ENCODE data around the gene RNF169. TPM values are rescaled to one million over a fixed set of nuclear protein-coding genes. Genes with fewer than 3 reads are reported as not detected.

RNF169 gene
- total and polyA plus RNA-seq, 2 experiments from 2014 or later: 0.78 to 16.5 TPM

DNA sequence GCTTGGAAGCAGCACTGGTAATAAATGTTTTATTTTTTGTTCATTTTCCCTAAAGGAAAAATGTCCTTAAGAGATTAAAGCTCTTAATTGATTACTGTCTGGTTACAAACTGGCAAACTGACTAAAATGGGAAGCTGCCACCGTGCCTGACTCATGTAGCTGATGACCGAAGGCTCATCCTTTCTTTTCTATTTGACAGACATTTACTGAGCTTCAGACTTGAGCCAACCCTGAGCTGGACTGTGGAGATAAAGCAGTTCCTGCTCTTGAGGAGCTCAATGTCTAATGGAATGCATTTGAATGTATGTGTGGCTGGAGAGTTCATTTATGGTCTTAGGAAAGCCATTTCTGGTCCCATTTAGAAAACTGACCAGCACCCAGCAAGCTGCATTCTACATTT is 91.3 kb downstream of the RNF169 start:
- H3K27me3 ChIP-seq (ENCODE audit: insufficient read depth): no peaks in the 10 kb centered on the region
- TF ChIP-seq ZNF114 (CRISPR knock-in tag; IDR thresholded peaks at IDR 0.05) (no peak), CTCF (conservative IDR thresholded peaks at IDR 0.05; ENCODE audit: low read depth in 2 of 2) (no peak), STAT1 (IDR thresholded peaks at IDR 0.05; ENCODE audit: unreplicated experiment) (no peak), NANOG (IDR thresholded peaks at IDR 0.05; ENCODE audit: borderline replicate concordance) (no peak), JUNB (IDR thresholded peaks at IDR 0.05; ENCODE audit: unreplicated experiment) (no peak), EZH2 (IDR thresholded peaks at IDR 0.05; ENCODE audit: low read depth, unreplicated experiment) (no peak), ZNF331 (CRISPR knock-in tag; IDR thresholded peaks at IDR 0.05; ENCODE audit: low read depth) (no peak), CREB1 (CRISPR knock-in tag; IDR thresholded peaks at IDR 0.05; ENCODE audit: low read depth) (no peak), EZH2phosphoT487 (IDR thresholded peaks at IDR 0.05; ENCODE audit: unreplicated experiment) (no peak), POLR2AphosphoS5 (IDR thresholded peaks at IDR 0.05; ENCODE audit: low read depth) (no peak)
- TF ChIP-seq, protein P1, sequence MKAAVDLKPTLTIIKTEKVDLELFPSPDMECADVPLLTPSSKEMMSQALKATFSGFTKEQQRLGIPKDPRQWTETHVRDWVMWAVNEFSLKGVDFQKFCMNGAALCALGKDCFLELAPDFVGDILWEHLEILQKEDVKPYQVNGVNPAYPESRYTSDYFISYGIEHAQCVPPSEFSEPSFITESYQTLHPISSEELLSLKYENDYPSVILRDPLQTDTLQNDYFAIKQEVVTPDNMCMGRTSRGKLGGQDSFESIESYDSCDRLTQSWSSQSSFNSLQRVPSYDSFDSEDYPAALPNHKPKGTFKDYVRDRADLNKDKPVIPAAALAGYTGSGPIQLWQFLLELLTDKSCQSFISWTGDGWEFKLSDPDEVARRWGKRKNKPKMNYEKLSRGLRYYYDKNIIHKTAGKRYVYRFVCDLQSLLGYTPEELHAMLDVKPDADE (IDR thresholded peaks at IDR 0.05): no peak
- TF ChIP-seq, protein P2, sequence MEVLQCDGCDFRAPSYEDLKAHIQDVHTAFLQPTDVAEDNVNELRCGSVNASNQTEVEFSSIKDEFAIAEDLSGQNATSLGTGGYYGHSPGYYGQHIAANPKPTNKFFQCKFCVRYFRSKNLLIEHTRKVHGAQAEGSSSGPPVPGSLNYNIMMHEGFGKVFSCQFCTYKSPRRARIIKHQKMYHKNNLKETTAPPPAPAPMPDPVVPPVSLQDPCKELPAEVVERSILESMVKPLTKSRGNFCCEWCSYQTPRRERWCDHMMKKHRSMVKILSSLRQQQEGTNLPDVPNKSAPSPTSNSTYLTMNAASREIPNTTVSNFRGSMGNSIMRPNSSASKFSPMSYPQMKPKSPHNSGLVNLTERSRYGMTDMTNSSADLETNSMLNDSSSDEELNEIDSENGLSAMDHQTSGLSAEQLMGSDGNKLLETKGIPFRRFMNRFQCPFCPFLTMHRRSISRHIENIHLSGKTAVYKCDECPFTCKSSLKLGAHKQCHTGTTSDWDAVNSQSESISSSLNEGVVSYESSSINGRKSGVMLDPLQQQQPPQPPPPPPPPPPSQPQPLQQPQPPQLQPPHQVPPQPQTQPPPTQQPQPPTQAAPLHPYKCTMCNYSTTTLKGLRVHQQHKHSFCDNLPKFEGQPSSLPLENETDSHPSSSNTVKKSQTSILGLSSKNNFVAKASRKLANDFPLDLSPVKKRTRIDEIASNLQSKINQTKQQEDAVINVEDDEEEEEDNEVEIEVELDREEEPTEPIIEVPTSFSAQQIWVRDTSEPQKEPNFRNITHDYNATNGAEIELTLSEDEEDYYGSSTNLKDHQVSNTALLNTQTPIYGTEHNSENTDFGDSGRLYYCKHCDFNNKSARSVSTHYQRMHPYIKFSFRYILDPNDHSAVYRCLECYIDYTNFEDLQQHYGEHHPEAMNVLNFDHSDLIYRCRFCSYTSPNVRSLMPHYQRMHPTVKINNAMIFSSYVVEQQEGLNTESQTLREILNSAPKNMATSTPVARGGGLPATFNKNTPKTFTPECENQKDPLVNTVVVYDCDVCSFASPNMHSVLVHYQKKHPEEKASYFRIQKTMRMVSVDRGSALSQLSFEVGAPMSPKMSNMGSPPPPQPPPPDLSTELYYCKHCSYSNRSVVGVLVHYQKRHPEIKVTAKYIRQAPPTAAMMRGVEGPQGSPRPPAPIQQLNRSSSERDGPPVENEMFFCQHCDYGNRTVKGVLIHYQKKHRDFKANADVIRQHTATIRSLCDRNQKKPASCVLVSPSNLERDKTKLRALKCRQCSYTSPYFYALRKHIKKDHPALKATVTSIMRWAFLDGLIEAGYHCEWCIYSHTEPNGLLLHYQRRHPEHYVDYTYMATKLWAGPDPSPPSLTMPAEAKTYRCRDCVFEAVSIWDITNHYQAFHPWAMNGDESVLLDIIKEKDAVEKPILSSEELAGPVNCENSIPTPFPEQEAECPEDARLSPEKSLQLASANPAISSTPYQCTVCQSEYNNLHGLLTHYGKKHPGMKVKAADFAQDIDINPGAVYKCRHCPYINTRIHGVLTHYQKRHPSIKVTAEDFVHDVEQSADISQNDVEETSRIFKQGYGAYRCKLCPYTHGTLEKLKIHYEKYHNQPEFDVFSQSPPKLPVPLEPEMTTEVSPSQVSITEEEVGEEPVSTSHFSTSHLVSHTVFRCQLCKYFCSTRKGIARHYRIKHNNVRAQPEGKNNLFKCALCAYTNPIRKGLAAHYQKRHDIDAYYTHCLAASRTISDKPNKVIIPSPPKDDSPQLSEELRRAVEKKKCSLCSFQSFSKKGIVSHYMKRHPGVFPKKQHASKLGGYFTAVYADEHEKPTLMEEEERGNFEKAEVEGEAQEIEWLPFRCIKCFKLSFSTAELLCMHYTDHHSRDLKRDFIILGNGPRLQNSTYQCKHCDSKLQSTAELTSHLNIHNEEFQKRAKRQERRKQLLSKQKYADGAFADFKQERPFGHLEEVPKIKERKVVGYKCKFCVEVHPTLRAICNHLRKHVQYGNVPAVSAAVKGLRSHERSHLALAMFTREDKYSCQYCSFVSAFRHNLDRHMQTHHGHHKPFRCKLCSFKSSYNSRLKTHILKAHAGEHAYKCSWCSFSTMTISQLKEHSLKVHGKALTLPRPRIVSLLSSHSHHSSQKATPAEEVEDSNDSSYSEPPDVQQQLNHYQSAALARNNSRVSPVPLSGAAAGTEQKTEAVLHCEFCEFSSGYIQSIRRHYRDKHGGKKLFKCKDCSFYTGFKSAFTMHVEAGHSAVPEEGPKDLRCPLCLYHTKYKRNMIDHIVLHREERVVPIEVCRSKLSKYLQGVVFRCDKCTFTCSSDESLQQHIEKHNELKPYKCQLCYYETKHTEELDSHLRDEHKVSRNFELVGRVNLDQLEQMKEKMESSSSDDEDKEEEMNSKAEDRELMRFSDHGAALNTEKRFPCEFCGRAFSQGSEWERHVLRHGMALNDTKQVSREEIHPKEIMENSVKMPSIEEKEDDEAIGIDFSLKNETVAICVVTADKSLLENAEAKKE (CRISPR knock-in tag; IDR thresholded peaks at IDR 0.05): no peak
- TF ChIP-seq, protein P3, sequence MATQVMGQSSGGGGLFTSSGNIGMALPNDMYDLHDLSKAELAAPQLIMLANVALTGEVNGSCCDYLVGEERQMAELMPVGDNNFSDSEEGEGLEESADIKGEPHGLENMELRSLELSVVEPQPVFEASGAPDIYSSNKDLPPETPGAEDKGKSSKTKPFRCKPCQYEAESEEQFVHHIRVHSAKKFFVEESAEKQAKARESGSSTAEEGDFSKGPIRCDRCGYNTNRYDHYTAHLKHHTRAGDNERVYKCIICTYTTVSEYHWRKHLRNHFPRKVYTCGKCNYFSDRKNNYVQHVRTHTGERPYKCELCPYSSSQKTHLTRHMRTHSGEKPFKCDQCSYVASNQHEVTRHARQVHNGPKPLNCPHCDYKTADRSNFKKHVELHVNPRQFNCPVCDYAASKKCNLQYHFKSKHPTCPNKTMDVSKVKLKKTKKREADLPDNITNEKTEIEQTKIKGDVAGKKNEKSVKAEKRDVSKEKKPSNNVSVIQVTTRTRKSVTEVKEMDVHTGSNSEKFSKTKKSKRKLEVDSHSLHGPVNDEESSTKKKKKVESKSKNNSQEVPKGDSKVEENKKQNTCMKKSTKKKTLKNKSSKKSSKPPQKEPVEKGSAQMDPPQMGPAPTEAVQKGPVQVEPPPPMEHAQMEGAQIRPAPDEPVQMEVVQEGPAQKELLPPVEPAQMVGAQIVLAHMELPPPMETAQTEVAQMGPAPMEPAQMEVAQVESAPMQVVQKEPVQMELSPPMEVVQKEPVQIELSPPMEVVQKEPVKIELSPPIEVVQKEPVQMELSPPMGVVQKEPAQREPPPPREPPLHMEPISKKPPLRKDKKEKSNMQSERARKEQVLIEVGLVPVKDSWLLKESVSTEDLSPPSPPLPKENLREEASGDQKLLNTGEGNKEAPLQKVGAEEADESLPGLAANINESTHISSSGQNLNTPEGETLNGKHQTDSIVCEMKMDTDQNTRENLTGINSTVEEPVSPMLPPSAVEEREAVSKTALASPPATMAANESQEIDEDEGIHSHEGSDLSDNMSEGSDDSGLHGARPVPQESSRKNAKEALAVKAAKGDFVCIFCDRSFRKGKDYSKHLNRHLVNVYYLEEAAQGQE (IDR thresholded peaks at IDR 0.05; ENCODE audit: unreplicated experiment): no peak
- H3K79me2 ChIP-seq (replicated peaks; ENCODE audit: insufficient read depth): no peaks in the 10 kb centered on the region
- no peak overlapping the region for H3K4me3 ChIP-seq
- no peaks in the 10 kb centered on the region; the same call in 1 of the 2 replicates for H4K20me1 ChIP-seq (replicated peaks; ENCODE audit: insufficient read depth)
- H3K9me2 ChIP-seq (ENCODE audit: insufficient read depth): no peaks in the 10 kb centered on the region
- DNase-seq (ENCODE audit: low spot score) (no peak), ATAC-seq (no peak)
- Mint-ChIP-seq H3K9me3 (no peaks in the 10 kb centered on the region; the same call in 2 of the 3 replicates), H3K27me3 (ENCODE audit: insufficient read depth, low read depth, poor library complexity) (peaks cover 9% of the 10 kb centered on the region), H3K36me3 (ENCODE audit: low read depth) (peaks cover 16% of the 10 kb centered on the region), H3K4me3 (no peak overlapping the region), H3K27ac (no peak overlapping the region), H3K4me1 (peaks cover 5% of the 10 kb centered on the region; the same call in 2 of the 3 replicates)
- H2AFZ ChIP-seq: no peak overlapping the region
- H3F3A ChIP-seq (replicated peaks; ENCODE audit: low read depth): no peaks in the 10 kb centered on the region
- no peak overlapping the region for H3K4me2 ChIP-seq
- peaks cover 15% of the 10 kb centered on the region; the same call in 1 of the 2 replicates for H3K36me3 ChIP-seq (ENCODE audit: insufficient read depth)
- no peaks in the 10 kb centered on the region for H3K4me1 ChIP-seq (ENCODE audit: insufficient read depth)
- H3K27ac ChIP-seq (ENCODE audit: low read depth): no peak overlapping the region; the same call in 1 of the 2 replicates

Data from GM23338 (cell line).